ENCODE results near the gene ATAD3C. TPM values are rescaled to one million over a fixed set of nuclear protein-coding genes. Genes with fewer than 3 reads are reported as not detected.
"Not testable (repeated sequence)": the region's sequence is repeated elsewhere in the genome, so short reads cannot be mapped to it uniquely, and the experiment has no call there.

ATAD3C gene
- total RNA-seq, 1 experiment from 2014 or later = 0.05 TPM

GRCh38 chr1:1468196-1468985, 18.9 kb downstream of the ATAD3C start:
- not testable (repeated sequence) for DNase-seq (ENCODE audit: extremely low read depth, low read depth)

DNA sequence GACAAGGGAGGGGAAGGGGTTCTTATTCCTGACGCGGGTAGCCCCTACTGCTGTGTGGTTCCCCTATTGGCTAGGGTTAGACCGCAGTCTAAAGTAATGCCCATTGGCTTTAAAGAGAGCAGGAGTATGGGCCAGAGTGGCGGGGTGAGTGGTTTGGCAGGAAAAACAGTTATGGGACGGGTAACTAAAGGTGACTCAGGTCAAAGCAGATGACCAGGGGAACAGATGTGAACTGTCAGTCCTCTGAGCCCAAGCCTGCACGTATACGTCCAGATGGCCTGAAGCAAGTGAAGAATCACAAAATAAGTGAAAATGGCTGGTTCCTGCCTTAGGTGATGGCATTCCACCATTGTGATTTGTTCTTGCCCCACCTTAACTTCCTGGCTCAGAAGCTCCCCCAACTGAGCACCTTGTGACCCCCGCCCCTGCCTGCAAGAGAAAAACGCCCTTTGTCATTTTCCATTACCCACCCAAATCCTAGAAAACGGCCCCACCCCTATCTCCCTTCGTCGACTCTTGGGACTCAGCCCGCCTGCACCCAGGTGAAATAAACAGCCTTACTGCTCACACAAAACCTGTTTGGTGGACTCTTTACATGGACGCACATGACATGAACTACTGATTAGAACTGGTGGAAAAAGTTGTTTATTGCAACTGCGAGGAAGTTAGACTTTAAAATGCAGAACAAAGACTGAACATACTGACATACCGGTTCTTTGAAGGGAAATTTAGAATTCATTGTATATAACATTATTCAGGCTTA, 21.3 kb downstream of the ATAD3C start:
- no peak for DNase-seq (ENCODE audit: extremely low read depth, low read depth)

DNA sequence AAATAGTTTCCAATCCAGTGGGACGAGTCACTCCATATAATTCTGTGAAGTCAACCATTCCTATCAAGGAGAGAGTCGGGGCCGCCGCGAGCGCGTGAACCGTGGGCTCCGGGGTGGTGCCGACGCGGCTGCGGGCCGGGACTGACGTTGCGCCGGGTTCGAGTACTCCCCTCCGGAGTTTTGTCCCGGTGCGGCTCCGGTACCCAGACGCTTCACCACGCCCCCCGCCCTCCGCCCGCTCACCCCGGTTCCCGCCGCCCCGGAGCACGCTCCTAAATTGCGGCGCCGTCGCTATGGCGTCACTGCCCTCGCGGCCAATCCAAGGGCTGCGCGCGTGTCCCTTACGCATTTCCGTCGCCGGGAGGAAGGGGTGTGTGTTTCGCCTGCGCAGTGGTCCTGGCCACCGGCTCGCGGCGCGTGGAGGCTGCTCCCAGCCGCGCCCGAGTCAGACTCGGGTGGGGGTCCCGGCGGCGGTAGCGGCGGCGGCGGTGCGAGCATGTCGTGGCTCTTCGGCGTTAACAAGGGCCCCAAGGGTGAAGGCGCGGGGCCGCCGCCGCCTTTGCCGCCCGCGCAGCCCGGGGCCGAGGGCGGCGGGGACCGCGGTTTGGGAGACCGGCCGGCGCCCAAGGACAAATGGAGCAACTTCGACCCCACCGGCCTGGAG, 22.0 kb downstream of the ATAD3C start, which contains the start of gene ATAD3B:
ATAD3B (plus strand) TSS at position 377 of the 664 bp plus-strand sequence; CDS start at position 497, 120 bp downstream.
- DNase-seq (ENCODE audit: extremely low read depth, low read depth) = peak; percentile 88

GRCh38 chr1:1472053-1472876, 22.8 kb downstream of the ATAD3C start:
- DNase-seq (ENCODE audit: extremely low read depth, low read depth) = not testable (repeated sequence)

DNA sequence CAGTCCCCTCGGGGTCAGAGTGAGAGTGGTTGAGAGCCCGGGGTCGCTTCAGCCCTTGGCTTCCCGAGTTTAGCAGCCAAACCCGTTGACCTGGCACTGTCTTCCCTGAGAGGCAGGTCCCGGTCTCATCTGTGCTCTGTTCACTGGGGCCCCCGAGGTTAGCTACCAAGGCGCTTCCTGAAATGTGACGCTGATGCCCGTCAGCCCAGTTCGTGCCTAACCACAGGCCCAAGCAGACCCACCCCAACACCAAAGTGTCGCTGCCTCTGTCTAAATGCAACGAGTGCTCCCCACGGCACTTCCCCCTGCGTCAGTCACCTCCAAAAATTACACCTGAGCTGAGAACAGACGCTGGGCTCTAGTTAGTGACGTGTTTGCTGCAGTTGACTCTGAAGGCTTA, 26.5 kb downstream of the ATAD3C start:
- DNase-seq (ENCODE audit: extremely low read depth, low read depth) = not testable (repeated sequence)

DNA sequence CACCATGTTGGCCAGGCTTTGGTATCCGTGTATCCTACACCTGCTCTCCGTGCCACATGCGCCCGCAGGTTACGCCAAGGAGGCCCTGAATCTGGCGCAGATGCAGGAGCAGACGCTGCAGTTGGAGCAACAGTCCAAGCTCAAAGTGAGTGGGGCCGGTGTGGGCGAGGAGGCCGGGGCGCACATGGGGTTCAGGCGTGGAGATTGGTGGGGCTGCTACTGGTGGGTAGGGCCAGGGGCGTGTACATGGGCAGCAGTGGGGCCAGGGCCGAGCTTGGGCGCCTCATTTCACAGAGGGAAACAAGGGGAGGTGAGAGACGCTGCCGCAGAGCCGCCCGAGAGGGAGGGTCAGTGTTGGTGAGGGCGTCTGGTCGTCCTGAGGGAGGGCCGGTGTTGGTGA, 27.7 kb downstream of the ATAD3C start:
- DNase-seq (ENCODE audit: extremely low read depth, low read depth) = no peak

DNA sequence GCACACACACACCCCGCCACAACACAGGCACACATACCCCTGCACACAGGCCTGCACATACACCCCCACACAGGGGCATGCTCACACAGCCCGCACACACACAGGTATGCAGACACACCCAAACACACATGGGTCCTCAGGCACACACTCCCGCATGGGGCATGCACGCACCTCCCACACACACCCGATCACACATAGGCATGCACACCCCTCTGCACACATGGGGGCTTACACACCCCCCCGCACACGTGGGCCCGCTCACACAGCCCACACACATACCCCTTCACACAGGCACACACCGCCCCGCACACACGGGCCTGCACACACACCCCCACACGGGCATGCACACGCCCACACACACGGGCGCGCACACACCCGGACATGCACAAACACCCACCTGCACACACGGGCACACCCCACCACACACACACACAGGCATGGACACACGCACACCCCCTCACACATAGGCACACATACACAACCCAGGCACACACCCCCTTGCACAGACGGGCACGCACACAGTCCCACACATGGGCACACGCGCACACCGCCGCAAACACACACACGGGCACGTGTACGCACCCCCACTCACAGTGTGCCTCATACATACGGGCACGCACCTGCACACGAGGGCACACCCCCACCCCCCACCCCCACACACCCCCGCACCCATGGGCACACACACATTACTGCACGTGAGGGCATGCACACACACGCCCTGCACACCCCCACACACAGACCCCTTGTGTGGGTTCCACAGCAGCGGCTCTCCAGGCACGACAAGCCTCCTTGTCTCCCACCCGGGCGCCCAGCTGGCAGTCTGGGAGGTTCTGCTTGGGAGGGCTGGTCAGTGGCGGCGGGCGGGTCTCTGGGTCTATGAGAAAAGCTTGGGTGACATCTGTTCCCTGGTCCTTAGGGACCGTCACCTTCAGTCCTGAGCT, 30.3 kb downstream of the ATAD3C start:
- DNase-seq (ENCODE audit: extremely low read depth, low read depth) = no peak

DNA sequence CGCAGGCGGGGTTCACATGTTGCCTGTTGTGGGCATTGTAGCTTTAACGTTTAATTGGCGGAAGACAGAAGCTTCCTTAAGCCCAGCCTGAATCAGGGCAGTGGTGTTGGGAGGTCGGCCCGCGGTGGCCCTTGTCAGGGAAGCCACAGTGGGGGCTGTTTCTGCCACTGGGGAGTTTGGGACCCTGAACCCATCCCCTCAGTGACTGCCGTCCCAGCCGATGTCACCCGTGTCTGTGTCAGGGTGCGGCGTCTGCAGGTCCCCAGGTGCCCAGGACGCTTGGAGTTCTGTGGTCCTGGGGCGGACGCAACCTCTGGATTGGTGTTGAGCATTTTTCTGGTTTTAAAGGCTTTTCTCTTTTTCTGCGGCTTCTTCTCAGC, 31.0 kb downstream of the ATAD3C start:
- DNase-seq (ENCODE audit: extremely low read depth, low read depth) = not testable (repeated sequence)

DNA sequence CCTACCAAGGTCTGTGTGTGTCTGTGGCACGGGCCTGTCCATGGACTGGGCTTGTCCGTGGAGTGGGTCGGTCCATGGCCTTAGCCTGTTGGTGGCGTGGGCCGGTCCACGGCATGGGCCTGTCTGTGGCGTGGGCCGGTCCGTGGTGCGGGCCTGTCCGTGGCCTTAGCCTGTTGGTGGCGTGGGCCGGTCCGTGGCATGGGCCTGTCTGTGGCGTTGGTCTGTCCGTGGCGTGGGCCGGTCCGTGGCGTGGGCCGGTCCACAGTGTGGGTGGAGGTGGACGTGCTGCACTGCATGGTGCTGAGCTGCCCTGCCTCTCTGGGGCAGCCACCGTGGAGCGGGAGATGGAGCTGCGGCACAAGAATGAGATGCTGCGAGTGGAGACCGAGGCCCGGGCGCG, 32.3 kb downstream of the ATAD3C start:
- DNase-seq (ENCODE audit: extremely low read depth, low read depth) = not testable (repeated sequence)

GRCh38 chr1:1482856-1483255, 33.4 kb downstream of the ATAD3C start:
- no peak for DNase-seq (ENCODE audit: extremely low read depth, low read depth)

DNA sequence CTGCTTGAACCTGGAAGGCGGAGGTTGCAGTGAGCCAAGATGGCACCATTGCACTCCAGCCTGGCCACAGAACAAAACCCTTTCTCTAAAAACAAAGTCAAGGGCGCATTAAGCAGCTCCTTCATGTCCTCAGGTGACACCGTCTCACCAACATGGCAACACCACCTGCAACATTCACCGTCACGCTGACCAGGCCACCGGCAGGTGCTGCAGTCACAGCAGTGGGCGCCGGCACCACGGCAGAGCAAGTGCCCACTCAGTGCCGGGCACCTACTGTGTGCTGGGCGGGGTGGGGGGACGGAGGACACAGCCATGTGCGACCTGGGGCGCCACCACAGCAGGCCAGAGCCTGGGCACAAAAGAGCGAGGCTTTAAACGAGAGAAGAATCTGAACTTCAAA, 34.2 kb downstream of the ATAD3C start:
- no peak for DNase-seq (ENCODE audit: extremely low read depth, low read depth)

DNA sequence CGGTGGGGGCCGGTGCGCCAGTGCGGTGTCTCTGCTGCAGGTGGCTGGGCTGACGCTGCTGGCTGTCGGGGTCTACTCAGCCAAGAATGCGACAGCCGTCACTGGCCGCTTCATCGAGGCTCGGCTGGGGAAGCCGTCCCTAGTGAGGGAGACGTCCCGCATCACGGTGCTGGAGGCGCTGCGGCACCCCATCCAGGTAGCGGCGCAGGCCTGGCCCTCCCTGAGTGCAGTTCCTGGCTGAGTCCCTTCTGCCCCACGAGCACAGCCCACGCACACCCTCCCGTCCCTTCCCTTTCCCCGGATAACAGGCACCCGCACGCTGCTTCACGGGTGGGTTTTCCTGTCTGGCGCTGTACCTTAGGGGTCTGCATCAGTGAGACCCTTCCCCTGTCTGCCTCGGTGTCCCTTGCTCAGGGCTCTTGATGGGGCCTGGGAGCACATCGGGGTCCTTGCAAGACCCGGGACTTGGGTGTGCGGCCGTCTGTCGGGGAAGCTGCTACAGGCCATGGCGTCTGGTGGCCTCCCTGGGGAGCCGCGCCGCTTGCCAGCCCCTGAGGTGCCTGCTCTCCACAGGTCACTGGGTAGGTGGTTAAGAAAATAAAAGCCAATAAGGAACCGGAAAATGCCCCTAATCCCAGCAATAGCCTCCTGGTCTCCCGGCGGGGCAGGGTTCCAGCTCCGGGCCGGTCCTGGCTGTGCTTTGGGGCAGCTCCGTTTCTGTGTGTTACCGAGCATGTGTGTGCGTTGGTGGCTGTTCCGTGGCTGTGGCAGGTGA, 35.7 kb downstream of the ATAD3C start:
- DNase-seq (ENCODE audit: extremely low read depth, low read depth) = not testable (repeated sequence)

DNA sequence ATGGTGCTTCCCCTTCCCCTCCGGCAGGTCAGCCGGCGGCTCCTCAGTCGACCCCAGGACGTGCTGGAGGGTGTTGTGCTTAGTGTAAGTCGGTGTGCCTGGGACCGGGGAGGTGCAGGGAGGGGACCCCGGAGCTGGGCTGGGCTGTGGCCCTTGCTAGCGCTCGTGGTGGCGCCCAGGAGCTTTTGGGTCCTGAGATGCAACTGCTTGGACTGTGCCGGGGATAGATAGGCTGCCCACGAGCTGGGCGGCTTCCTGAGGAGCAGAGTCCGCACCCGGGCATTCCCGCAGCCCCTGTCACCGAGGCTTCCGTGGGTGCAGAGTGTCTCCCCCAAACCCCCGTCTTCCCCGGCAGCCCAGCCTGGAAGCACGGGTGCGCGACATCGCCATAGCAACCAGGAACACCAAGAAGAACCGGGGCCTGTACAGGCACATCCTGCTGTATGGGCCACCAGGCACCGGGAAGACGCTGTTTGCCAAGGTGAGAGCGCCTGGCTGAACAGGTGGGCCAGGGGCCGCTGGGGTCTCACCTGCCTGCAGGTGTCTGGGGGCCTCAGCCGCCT, 36.3 kb downstream of the ATAD3C start:
- DNase-seq (ENCODE audit: extremely low read depth, low read depth) = not testable (repeated sequence)

DNA sequence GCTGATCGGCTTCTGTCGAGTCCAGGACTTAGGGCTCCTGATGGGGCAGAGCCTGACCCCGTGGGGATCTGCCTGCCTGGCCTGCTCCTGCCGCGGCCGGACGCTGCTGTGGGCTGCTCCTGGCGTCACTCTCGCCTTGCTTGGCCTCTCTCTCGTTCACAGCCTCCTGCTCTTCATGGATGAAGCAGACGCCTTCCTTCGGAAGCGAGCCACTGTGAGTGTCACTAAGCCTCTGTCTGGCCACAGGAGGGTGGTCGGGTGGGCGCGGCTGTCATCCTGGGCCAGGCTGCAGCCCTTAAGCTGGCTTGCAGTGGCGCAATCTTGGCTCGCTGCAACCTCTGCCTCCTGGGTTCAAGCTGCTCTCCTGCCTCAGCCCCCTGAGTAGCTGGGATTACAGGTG, 38.2 kb downstream of the ATAD3C start:
- no peak for DNase-seq (ENCODE audit: extremely low read depth, low read depth)

- DNase-seq (ENCODE audit: extremely low read depth, low read depth) = no peak
These were observed 39.7 kb downstream of the ATAD3C start for GRCh38 chr1:1489231-1489630.

DNA sequence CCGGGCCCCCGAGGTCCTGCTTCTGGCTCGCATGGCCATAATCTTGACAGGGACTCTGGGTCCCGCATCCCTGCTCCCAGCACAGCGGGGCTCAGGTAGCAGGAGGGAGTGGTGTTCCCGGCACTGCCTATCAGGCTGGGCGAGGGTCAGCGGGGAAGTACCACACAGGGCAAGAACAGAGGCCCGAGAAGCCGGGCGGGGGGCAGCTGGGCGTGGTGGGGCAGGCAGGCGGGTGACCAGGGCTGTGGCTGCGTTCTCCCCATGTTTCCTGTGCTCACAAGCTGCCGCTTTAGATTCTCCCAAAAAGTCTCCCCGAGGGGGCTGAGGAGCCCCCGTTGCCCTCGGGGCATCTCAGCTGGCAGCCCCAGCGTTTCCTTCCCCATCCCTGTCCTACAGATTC, 40.4 kb downstream of the ATAD3C start:
- no peak for DNase-seq (ENCODE audit: extremely low read depth, low read depth)

DNA sequence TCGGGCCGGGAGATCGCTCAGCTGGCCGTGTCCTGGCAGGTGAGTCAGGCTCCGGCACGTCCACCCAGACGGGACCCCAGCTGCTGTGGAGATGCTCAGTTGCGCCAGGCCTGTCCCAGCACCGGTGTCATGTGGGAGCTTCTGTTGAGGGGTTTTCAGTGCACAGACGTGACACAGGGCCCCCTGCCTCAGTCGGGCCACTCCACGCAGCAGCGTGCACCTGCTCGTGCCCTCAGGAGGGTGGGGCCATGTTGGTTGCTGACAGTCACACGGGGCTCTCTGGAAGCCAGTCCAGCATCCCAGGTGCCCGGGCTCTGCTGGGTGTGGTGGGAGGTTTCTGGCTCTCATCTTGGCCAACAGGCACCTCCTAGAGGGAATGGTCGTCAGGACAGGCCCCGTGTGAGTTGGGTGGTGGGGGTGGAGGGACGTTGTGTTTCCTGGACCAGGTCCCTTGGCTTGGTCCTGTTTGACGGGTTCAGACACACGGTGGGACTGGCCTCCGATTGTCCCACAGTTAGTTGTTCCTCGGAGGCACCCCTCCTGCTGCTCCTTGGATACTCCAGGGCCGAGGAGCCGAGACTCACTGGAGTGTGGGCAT, 41.2 kb downstream of the ATAD3C start:
- DNase-seq (ENCODE audit: extremely low read depth, low read depth) = no peak

- no peak for DNase-seq (ENCODE audit: extremely low read depth, low read depth)
These were observed 42.1 kb downstream of the ATAD3C start for GRCh38 chr1:1491601-1492000.

All from NCI-H460 (cell line).